HG03135 (cell line): ENCODE measurements around the gene FOXN3.

ENCODE experiments used
- ATAC-seq: cut with Tn5 transposase; IDR thresholded peaks from one replicate; pipeline ENCODE4 v1.9.1; 2021; ENCODE audit warnings: mild to moderate bottlenecking, moderate library complexity; ENCODE audit not compliant: unreplicated experiment

Gene FOXN3

GRCh38 chr14:89384636-89385035 lies 32.4 kb downstream of the FOXN3 start:
- ATAC-seq: no peak

GRCh38 chr14:89384023-89384422 lies 33.0 kb downstream of the FOXN3 start:
- peak; percentile 89 for ATAC-seq

GRCh38 chr14:89382901-89383845 lies 33.9 kb downstream of the FOXN3 start:
- ATAC-seq: no peak

- no peak for ATAC-seq
Measured at GRCh38 chr14:89382487-89382886, 34.5 kb downstream of the FOXN3 start.

- ATAC-seq: no peak
Measured at GRCh38 chr14:89379891-89380820, 36.9 kb downstream of the FOXN3 start.

- ATAC-seq: no peak
Measured at GRCh38 chr14:89379006-89379405, 38.0 kb downstream of the FOXN3 start.

GRCh38 chr14:89378119-89378518 lies 38.9 kb downstream of the FOXN3 start:
- peak; percentile 73 for ATAC-seq

- ATAC-seq: no peak
Measured at GRCh38 chr14:89377544-89377943, 39.5 kb downstream of the FOXN3 start.

- ATAC-seq: no peak
Measured at GRCh38 chr14:89374908-89375307, 42.1 kb downstream of the FOXN3 start.

- no peak for ATAC-seq
Measured at GRCh38 chr14:89373185-89373584, 43.8 kb downstream of the FOXN3 start.

GRCh38 chr14:89372512-89372883 lies 44.5 kb downstream of the FOXN3 start:
- no peak for ATAC-seq

GRCh38 chr14:89371585-89372511 lies 45.2 kb downstream of the FOXN3 start:
- ATAC-seq: no peak

- ATAC-seq: no peak
Measured at GRCh38 chr14:89370781-89371180, 46.3 kb downstream of the FOXN3 start.

- no peak for ATAC-seq
Measured at GRCh38 chr14:89370381-89370780, 46.7 kb downstream of the FOXN3 start.

GRCh38 chr14:89369656-89370055 lies 47.4 kb downstream of the FOXN3 start:
- ATAC-seq: no peak

- no peak for ATAC-seq
Measured at GRCh38 chr14:89368490-89369477, 48.2 kb downstream of the FOXN3 start.

- no peak for ATAC-seq
Measured at GRCh38 chr14:89367779-89368120, 49.3 kb downstream of the FOXN3 start.

GRCh38 chr14:89366864-89367778 lies 49.9 kb downstream of the FOXN3 start:
- no peak for ATAC-seq
